ENCODE measurements around the gene ZNF91. TPM values are rescaled to one million over a fixed set of nuclear protein-coding genes. Genes with fewer than 3 reads are reported as not detected.

The ZNF91 gene
- total RNA-seq, 1 experiment from 2014 or later: 43.5 TPM

GRCh38 chr19:23310729-23311211, 84.5 kb downstream of the ZNF91 start:
- Mint-ChIP-seq H3K27me3 (ENCODE audit: low read depth) (no peaks in the 10 kb centered on the region; the same call in 1 of the 2 replicates), H3K27ac (no peak overlapping the region), H3K9me3 (peaks cover 88 to 94% of the 10 kb centered on the region in 2 experiments), H3K4me3 (no peak overlapping the region), H3K36me3 (ENCODE audit: insufficient read depth in 1 of 3, low read depth in 3 of 3) (peaks cover 0 to 21% (median 4%) of the 10 kb centered on the region in 3 experiments; a peak in 3 of 7 replicates), H3K4me1 (no peaks in the 10 kb centered on the region)
- Histone ChIP-seq H3K9ac (ENCODE audit: extremely low read depth, insufficient read length, low read length) (no peak overlapping the region), H3K4ac (ENCODE audit: low read depth, low read length) (no peak overlapping the region), H3K14ac (ENCODE audit: insufficient read depth, low read length) (no peak overlapping the region), H3K56ac (ENCODE audit: insufficient read length, low read depth, low read length) (no peak overlapping the region), H3K27me3 (ENCODE audit: insufficient read depth, low read length) (no peaks in the 10 kb centered on the region), H3K4me1 (ENCODE audit: insufficient read depth, low read length) (no peaks in the 10 kb centered on the region), H2AK5ac (ENCODE audit: insufficient read length, low read length) (no peak overlapping the region), H2BK12ac (ENCODE audit: insufficient read length, low read depth, low read length) (no peak overlapping the region), H4K5ac (ENCODE audit: insufficient read length, low read depth, low read length) (no peak overlapping the region), H3K4me2 (ENCODE audit: insufficient read depth, insufficient read length, low read length) (no peak overlapping the region), H2BK5ac (ENCODE audit: insufficient read length, low read length) (no peak overlapping the region), H3K23me2 (ENCODE audit: insufficient read length, low read depth, low read length, poor library complexity, severe bottlenecking) (no peaks in the 10 kb centered on the region), H3K79me2 (ENCODE audit: insufficient read depth, low read length) (no peaks in the 10 kb centered on the region), H3K27ac (ENCODE audit: insufficient read length, low read depth, low read length) (no peak overlapping the region), H4K91ac (ENCODE audit: insufficient read length, low read depth, low read length) (no peak overlapping the region), H4K20me1 (ENCODE audit: control insufficient read depth, insufficient read depth, insufficient read length) (no peaks in the 10 kb centered on the region), H2BK20ac (ENCODE audit: low read depth, low read length, poor library complexity, severe bottlenecking) (no peak overlapping the region), H3T11ph (ENCODE audit: low read length) (no peak overlapping the region), H3K9me3 (ENCODE audit: control insufficient read depth, low read depth, low read length) (no peaks in the 10 kb centered on the region), H3K79me1 (ENCODE audit: insufficient read depth, low read depth, low read length, poor library complexity, severe bottlenecking) (no peaks in the 10 kb centered on the region), H3K18ac (ENCODE audit: insufficient read length, low read depth, low read length) (no peak overlapping the region), H2BK120ac (ENCODE audit: low read depth, low read length, poor library complexity, severe bottlenecking) (no peak overlapping the region), H4K8ac (replicated peaks; ENCODE audit: insufficient read length, low read depth, low read length) (no peak overlapping the region), H2AFZ (ENCODE audit: low read length) (no peak overlapping the region), H3K23ac (ENCODE audit: insufficient read length, low read depth, low read length) (no peak overlapping the region), H2BK15ac (ENCODE audit: low read depth, low read length) (no peak overlapping the region)
- WGBS (ENCODE audit: extremely low coverage, insufficient read length, low lambda C conversion rate): no CpG with 5 or more reads among the region's 2 CpGs
- TF ChIP-seq, protein P1, sequence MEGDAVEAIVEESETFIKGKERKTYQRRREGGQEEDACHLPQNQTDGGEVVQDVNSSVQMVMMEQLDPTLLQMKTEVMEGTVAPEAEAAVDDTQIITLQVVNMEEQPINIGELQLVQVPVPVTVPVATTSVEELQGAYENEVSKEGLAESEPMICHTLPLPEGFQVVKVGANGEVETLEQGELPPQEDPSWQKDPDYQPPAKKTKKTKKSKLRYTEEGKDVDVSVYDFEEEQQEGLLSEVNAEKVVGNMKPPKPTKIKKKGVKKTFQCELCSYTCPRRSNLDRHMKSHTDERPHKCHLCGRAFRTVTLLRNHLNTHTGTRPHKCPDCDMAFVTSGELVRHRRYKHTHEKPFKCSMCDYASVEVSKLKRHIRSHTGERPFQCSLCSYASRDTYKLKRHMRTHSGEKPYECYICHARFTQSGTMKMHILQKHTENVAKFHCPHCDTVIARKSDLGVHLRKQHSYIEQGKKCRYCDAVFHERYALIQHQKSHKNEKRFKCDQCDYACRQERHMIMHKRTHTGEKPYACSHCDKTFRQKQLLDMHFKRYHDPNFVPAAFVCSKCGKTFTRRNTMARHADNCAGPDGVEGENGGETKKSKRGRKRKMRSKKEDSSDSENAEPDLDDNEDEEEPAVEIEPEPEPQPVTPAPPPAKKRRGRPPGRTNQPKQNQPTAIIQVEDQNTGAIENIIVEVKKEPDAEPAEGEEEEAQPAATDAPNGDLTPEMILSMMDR (conservative IDR thresholded peaks at IDR 0.05): no peak
- DNase-seq: no peak

Data from H9 (cell line).